CD4-positive, alpha-beta T cell treated with Interleukin-15 for 4 hours (primary cell): Measurements from ENCODE around the gene SCARB1.

Experiments
- DNase-seq: peaks from one replicate; pipeline ENCODE4 v3.0.0-alpha.2; 2020; ENCODE audit warnings: low spot score

The SCARB1 gene

DNA sequence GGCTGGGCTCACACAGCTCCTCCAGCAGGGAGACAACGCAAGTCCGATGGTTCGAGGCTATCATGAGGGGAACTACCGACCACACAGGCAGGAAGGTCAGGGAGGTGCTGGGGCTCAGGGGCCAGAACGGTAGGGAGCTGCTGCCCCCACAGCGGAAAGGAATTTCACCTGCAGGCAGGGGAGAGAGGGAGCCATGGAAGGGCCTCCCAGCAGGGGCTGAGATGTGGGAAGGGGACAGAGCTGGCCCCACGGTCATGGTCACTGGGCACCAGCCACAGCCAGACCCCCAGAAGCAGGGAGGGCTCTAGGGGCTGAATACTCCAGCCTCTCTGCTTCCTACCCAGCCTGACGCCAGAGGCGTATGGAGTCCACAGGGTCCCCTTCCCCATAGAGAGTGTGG, 103.1 kb downstream of the SCARB1 start:
- no peak for DNase-seq

DNA sequence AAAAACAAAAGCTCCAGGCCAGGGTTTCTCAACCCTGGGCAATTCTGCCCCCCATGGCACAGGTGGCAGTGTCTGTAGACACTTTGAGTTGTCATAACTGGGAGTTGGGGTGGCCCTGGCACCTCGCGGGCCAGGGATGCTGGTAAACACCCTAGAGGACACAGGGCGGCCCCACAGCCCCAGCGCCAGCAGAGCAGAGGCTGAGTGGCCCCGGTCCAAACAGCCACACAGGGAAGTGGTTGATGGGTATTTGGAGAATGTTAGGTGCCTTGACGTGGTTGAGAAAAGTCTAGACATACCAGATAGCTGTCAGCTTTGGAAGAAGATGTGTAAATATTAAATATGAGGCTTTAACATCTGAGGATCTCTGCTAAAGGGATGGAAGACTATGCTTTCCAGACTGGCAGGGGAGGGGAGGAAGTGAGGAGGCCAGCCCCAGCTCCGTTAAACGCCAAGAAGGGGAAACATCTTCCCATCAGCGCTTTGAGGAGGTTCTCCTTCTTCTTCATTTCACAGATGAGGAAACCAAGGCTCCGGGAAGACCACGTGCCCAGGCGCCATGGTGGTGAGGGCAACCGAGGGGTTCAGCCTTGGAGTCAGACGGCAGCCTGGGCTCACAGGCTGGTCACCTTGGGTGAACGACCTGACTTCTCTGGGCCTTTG, 103.7 kb downstream of the SCARB1 start:
- no peak for DNase-seq

DNA sequence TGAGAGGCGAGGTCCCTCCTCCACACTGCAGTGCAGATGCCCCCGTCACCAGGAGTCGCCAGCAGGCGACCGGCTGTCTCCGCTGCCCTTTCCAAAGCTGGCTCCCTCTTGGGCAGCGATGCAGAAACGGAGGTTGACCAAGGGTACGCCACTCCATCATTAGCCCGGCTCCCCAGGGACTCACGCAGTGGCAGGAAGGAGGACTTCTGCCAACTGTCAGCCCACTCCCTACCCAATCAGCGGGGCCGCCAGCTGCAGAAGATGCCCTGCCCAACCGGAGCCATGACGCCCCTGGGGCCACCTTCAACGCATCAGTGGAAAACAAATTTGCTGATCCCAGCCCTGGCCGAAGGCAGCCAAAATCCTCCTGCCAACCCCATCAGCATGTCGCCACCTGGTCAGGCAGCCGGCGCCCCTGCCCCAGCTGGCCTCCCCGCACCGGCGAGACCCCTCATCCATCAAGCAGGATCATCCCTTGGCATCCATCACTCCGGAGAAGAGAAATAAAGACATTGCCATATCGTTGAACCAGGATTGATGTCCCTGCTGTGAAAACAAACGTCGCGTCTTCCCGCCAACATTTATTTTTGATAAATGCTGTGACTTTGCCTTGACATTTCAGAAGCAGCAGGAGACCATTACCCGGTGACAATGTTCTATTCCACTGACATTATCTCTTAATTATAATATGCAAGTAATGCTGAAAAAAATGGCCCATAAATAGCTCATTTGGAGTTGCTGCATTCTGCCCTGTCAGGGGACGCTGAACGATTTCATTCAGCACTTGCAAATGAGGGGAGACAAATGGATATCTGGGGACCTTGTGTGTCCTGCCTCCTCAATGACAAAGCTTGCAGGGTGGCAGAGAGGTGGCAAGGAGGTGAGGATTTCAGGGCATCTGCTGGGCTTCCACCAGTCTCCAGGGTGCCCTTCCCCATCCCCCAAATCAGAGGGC, 105.1 kb downstream of the SCARB1 start:
- no peak for DNase-seq

DNA sequence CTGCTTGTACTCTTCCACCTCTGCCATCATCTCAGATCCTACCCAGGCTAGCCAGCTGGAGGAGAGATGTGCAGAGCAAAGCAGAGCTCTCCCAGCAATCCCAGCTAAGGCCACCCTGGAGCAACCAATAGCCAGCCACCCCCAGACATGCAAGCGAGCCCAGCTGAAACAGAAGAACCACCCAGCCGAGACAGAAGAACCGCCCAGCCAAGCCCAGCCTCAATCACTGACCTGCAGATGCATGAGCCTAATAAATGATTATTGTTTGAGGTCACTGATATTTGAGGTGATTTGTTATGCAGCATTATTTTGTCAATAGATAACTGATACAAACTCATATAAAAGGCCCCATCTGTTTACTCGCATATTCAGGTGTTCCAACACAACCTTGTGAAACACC, 106.3 kb downstream of the SCARB1 start:
- DNase-seq: no peak

DNA sequence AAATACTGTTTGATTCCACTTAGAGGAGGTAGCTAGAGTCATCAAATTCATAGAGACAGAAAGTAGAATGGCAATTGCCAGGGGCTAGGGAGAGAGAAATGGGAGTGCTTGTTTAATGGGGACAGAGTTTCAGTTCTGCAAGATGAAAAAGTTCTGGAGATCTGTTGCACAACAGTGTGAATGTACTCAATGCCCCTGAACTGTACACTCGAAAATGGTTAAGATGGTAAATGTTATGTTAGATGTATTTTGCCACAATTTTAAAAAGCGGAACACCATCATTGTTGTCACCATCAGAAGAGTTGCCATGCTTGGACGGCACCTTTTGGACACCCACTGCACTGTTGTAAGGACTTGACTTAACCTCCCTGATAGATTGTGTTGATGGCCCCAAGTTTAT, 106.9 kb downstream of the SCARB1 start:
- DNase-seq: no peak

DNA sequence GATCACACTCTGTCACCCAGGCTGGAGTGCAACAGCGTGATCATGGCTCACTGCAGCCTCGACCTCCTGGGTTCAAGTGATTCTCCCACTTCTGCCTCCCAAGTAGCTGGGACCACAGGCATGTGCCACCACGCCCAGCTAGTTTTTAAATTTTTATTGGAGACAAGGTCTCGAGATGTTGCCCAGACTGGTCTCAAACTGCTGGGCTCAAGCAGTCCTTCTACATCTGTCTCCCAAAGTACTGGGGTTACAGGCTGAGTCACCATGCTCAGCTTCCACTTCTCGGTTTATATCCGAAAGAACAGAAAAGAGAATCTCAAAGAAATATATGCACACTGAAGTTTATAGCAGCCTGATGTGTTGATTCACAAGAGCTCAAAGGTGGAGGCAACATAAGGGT, 107.5 kb downstream of the SCARB1 start:
- DNase-seq: no peak

DNA sequence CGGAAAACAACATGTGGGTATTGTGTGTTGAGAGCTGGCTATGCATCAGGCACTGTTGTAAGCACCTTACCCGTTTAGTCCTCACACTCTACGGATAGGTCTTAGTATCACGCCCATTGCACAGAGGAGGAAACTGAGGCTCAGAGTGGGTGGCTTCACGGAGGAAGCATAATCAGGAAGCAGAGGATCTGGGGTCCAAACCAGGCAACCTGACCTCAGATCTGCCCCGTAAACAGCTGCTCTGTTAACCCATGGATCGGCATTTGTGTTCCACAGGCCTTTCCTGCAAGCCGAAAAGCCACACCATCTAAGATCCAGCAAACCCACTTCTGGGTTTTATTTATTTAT, 107.9 kb downstream of the SCARB1 start:
- no peak for DNase-seq

DNA sequence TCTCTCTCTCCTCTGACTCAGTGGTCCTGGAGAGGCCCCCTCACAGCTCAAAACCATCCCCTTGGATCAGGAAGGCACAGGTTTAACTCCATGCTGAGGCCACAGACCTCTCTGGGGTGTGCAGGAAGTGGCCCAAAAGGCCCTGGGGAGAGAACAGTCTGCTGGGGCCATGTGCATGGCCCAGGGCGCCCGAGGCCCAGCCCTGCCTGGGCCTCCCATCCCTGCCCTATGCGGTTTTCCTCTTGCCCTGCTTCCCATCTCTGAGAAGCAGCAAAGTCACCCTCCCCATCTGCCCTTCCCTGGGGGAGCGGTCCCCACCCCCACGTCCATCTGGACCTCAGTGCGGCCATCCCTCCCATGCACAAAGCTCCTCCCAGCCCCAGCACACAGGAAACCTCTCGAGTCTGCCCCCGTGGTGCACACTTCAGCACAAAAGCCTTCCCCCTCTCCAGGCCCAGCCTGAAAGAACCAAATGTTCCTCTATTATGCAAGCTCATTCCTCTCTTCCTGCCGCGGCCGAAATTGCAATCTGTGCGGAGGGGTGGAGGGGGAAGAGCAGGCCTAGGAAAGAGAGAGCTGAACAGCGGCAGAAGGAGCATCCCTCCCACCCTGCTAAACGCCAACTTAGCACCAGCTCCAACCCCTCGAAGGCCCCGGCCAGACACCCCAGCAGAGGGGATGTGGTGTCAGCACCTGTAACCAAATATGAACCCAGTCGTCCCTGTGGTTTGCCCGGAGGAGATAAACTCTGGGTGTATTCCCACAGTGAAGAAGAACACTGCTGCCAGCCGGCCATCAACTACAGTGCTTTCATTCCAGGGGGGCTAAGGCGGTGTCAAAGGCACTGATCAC, 108.5 kb downstream of the SCARB1 start:
- DNase-seq: no peak

DNA sequence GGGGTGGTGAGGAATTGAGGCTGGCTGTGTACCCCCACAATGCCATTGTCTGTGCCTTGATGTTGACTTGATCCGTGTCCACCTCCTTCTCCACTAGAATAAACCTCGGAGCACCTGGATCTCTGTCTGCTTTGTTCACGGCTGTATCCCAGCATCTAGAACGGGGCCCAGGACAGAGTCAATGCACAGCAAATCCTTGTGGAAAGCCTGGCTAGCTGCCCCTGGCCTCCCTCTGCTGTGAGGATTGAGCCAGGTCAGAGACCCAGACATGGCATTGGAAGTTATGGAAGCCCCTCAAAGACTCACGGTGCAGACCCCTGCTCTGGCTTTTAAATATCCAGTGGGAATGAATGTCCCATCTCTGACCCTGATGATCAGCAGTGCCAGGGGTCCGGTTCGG, 109.2 kb downstream of the SCARB1 start:
- DNase-seq: no peak

DNA sequence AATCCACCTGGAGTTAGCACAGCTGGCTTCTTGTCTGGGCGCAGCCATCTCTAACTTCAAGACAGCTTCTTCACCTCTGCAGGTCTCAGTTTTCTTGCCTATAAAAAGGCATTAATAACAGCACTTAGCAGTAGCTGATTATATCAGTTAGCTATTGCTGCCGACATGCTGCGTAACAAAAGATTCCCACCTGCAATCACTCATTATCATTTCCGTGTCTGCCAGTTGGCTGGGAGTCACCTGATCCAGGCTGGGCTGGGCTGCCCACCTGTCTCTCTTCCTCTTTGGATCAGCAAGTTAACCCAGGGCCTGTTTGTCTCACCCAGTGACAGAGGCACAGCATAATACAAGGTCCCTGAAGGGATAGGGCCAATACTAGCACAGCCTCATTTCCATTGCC, 109.7 kb downstream of the SCARB1 start:
- DNase-seq: no peak

DNA sequence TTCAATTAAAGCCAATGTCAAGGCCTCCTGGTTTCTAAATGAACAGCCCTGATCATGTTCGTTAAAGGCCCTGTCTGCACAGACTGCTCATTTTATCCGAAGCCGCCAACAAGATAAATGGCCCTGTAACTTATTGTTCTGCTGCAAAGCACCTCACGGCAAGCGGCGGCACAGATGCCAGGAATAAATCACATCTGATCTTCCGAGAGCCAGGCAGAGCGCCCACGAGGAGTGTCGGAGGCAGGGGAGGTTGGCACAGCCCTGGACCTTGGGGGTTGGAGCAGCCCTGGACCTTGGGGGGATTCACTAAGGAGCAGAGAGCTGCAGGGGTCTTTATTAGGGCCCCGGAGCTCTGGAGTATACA, 110.5 kb downstream of the SCARB1 start:
- DNase-seq: no peak

DNA sequence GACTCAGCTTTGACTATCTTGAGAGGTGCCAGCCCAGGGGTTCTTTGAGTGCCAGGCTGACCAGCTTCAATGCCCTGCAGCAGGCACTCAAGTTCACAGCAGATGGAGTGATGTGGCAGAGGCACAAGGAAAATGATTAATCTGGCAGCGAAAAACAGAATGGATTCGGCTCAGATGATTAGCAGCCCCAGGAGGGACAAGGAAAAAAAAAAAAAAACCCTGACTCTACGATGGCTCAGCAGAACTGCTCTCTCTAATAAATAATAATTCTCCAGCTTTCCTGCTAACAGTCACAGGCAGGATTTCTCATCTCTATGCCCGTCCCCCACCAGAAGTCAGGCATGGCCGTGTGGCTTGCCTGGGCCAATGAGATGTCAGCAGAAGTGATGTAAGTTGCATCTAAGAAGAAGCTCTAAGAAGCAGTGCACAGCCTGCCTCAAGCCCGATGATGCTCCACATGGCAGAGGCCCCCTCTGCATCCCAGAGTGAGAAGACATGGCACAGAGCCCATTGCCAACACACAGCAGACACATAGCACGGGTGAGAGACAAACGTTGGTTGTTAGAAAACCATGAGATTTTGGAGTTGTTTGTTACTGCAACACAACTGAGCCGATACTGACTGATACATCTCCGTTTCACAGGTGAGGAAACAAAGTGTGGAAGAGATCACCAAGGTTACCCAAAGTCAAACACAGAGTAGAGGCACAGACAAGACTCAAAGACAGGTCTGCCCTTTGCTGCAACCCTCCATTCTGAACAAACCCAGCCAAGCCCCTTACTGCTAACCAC, 111.0 kb downstream of the SCARB1 start:
- DNase-seq: no peak

DNA sequence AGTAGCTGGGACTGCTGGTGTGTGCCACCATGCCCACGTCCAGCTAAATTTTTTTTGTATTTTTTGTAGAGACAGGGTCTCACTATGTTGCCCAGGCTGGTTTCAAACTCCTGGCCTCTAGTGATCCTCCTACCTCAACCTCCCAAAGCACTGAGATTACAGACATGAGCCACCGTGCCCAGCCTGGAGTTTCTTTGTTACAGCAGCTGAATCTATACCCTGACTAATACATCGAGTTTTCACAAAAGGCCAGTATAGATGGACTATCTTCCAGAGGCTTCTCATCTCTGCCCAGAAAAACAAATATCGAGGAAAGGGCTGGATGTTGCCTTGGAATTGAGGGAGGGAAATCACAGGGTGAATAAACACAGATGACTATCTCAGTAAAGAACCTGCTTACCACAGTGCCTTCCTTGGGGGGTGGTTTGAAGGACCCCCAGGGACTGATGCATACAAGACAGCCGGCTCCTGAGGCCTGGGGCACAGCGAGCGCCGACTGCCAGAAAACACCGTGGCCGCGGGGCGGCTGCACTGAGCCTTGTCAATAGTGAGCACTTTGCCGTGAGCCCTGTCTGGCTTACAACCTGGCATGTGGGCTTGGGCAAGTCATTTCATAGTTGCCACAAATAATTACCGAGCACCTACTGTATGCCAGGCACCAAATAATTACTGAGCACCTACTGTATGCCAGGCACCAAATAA, 111.9 kb downstream of the SCARB1 start:
- no peak for DNase-seq

DNA sequence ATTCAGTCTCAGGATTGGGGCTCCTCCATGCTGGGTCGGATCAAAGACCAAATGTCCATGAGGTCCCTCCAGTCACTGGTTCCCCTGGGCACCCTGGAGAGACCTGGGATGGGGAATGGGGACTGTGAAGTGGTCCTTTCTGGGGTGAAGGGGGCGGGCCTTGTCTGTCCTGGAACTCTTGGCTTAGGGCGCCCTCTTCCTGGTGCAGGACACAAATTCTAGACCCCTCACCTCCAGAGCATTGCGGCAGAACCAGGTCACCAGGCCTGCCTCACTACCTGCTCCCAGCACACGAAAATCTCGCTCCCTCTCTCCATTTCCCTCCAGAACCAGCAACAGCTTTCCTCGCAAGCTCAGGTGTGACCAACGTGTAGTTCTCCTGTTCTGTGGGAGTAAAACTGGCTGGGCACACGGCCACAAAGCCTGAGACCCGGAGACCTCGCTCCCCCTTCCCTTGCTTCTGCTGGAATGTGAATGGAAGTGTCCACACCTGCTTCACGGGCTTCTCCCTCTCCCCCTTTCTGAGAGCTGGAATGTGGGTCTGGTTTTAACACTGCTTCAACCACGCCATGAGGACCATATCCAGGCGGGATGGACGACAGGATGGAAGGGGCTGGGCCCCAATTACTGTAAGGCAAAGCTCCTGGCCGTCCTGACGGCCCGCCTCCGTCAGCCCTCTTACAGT, 112.7 kb downstream of the SCARB1 start:
- no peak for DNase-seq

DNA sequence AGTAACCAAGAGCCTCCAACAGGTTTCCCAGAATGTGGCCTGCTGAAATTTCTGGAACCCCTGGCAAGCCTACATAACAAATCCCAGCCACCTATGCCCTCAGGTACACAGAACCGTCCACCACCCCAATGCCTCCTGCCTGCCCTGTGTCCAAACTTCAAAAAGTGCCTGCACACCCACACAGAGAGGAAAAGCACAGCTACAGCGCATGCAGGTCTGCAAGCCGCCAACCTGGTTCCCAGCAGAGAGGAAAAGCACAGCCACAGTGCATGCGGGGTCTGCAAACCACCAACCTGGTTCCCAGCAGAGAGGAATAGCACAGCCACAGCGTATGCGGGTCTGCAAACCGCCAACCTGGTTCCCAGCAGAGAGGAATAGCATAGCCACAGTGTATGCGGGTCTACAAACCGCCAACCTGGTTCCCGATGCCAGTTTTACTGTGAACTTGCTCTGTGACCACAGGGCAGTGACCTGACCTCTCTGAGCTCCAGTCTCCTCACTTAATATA, 113.5 kb downstream of the SCARB1 start:
- no peak for DNase-seq

DNA sequence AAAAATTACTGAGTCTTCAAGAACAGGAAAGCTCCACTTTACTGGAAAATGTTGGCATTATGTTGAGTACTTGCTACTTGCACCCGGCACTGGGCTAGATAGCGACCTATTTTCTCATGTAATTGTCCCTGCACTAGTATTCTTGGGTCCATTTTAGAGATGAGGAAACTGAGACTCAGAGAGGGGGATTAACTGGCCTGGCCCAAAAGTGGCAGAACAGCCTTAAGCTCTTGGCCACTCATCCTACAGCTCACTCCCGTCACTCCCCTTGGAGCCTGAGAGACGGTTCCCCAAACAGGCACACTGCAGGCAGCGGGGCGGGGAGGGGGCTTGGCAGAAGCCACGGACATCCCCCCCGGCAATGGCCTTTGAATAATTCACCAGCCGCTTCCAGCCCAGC, 113.9 kb downstream of the SCARB1 start:
- DNase-seq: no peak

DNA sequence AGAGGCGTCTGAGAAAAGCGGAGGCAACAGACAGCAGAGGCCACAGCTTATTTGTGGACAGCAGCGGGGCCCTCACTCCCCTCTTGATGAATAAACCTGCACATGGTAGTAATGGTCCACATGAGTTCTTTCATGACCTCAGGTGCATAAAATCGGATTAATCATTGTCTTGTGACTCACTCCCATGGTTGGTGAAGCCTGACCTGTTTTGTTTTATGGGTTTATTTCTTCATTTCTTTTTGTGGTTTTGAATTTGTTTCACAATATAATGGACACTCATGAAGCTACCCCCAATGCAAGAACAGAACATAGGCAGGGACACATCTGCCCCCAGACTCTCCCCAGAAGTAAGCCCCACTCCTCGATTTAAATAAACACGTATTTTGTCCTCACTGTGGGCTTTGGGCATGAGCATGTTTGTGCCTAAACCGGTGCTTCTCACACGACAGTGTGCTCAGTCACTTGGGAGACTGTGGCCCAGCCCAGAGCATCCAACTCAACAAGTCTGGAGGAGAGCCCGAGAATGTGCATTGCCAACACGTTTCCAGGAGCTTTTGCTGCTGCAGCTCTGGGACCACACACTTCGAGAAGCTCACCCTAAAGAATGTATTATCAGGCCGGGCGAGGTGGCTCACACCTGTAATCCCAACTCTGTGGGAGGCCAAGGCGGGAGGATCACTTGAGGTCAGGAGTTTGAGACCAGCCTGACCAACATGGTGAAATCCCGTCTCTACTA, 116.1 kb downstream of the SCARB1 start:
- DNase-seq: no peak

DNA sequence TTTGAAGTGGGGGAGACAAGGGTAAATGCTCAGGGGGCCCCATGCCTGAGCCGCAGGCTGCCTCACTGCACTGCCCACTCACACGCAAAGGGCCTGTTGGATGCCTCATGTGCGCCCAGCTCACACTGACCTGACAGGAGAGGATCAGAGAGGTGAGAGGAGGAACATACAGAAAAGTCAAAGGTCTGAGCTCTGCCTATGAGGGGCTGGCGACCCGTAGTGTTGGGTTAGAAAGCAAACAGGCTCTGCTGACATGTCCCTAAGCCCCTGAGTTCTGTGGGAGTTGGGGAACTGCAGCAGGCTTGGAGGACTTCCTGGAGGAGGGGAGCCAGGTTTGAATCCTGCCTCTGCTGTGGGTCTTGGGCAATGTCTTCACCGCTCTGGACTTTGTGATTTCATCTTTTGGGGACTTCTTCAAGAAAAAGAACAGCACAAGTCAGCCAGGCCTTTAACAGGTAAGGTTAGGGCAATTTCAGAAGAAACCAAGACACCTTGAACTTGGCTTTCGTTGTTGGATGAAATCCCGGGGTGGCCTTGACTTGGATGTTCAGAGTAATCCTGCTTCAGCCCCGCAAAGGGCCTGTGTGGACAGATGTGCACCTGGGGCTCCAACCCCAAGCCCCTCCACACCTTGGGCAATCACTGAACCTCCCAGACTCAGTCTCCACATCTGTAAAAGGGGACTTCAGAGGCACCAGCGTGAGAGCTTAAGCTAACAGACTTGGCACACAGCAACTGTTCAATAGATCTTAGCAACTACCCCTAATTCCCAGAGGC, 116.8 kb downstream of the SCARB1 start:
- no peak for DNase-seq
